ENCODE results near the gene TMEM52.

TMEM52 gene

DNA sequence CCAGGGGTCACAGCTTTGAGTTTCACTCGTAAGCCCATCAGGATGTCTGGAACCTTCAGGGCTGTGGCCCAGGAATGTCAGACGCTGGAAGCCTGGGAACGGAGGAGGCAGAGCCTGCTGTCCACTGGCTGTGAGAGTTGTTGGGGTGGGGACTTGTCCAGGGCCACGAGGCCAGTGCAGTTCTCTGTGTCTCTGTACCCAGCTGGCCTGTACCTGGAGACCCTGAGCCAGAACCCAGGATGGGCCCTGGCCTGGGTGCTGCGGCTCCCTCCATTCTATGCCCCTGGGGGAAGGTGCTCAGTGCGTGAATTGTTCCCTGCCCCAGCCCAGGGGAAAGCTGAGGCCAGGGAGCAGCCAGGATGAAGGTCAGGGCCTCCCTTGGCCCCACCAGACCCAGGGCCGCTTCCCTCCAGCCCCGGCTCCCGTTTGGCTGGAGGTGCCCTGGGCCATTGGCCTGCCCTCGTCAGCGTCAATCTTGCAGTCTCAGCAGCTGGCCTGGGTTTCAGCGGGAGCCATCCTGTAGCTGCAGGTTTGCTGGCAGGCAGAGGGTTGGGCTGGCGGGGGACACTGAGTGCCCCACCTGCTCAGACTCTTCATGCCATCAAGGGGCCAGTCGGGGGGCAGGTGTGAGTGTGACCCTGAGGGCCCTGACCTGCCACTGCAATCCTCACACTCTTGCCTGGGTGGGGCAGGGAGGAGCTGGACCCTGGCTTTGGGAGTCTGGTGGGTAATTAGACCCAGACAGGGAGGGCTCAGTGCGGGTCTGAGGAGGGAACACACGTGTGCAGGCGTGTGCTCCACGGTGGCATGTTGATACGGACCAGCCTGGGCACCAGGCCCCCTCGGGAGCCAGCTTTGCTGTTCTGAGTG is 4.7 kb downstream of the TMEM52 start:
- peaks cover 7% of the 10 kb centered on the region for H3K4me1 ChIP-seq (ENCODE audit: control insufficient read depth, insufficient read depth, low read length)
- H3K27ac ChIP-seq (ENCODE audit: insufficient read depth, low read depth, low read length, poor library complexity, severe bottlenecking), result no peak overlapping the region
- no peaks in the 10 kb centered on the region for H3K9me3 ChIP-seq (ENCODE audit: control insufficient read depth, low read length)
- 81 to 83% methylated on average over 20 of the region's 20 CpGs for WGBS, 2 experiments
- H3K27me3 ChIP-seq (ENCODE audit: control insufficient read depth, insufficient read depth, low read length, poor library complexity, severe bottlenecking), result peaks cover 13% of the 10 kb centered on the region
- no peaks in the 10 kb centered on the region for H3K36me3 ChIP-seq (ENCODE audit: control insufficient read depth, insufficient read depth, low read length)
- no peak overlapping the region for H3K4me3 ChIP-seq (ENCODE audit: insufficient read depth, low read depth, low read length)

DNA sequence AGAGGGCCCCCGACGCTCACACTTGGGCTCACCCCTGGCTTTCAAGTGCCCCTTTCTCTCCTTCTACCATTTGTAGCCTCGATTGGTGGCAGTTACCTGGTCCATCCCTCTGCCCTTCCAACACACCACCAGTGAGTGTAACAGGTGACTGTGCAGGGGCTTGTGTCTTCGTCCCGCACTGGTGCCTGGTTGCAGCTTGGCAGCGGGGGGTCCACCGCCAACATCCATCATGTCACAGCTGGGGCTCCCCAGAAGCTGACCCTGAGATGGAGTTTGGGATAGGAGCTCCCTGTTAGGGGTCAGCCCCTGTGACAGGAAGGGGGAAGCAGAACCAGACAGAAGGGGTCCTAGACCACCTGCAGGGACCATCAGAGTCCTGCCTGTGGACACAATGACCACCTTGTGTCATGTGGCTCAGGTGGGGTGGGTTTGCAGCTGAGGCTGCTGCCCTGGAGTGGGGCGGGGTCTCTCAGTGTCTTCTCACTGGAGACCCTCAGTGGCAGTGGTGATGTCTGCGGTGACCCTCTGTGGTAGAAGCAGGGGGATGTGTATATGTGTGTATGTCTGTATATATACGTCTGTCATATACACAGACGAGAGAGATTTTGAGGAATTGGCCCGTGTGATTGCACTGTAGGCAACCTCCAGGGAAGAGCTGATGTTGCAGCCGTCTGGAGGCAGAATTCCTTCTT is 7.6 kb downstream of the TMEM52 start:
- Histone ChIP-seq H3K27me3 (ENCODE audit: control insufficient read depth, insufficient read depth, low read length, poor library complexity, severe bottlenecking) (no peaks in the 10 kb centered on the region), H3K36me3 (ENCODE audit: control insufficient read depth, insufficient read depth, low read length) (no peaks in the 10 kb centered on the region), H3K4me1 (ENCODE audit: control insufficient read depth, insufficient read depth, low read length) (no peaks in the 10 kb centered on the region), H3K27ac (ENCODE audit: insufficient read depth, low read depth, low read length, poor library complexity, severe bottlenecking) (no peak overlapping the region), H3K4me3 (ENCODE audit: insufficient read depth, low read depth, low read length) (no peak overlapping the region), H3K9me3 (ENCODE audit: control insufficient read depth, low read length) (no peaks in the 10 kb centered on the region)
- WGBS, 2 experiments, result 90 to 93% methylated on average over 13 of the region's 13 CpGs

DNA sequence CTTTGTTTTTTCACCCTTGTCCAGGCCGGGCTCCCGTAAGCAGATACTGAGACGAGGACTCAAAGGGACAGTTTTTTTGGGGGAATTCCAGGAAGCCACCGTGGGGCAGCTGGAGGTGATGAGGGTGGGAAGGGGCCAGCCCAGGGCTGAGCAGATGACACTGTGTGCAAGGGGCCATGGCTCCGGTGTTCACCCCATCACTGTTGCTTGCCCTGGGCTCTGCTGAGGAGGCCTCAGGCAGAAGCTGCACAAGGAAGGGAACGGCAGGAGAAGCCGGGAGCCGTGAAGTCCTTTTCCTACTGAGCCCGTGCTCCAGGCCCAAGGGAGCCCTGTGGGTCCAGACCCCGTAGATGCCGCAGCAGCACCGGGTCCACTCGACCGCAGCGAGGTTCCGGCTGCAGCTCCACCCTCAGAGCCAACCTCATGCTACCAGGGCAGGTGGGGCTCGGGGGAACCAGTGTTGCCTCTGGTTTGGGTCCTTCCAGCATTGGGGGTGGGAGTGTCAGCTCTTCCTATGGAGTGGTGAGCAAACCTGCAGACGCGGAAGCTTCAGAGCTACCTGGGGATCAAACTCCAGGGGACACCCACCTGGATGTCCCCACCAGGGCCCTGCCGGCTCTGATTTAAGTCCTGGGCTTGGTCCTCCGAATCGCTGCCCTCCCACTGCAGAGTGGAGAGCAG is 8.3 kb downstream of the TMEM52 start:
- Histone ChIP-seq H3K4me3 (ENCODE audit: insufficient read depth, low read depth, low read length) (no peak overlapping the region), H3K27me3 (ENCODE audit: control insufficient read depth, insufficient read depth, low read length, poor library complexity, severe bottlenecking) (no peaks in the 10 kb centered on the region), H3K9me3 (ENCODE audit: control insufficient read depth, low read length) (no peaks in the 10 kb centered on the region), H3K36me3 (ENCODE audit: control insufficient read depth, insufficient read depth, low read length) (no peaks in the 10 kb centered on the region), H3K27ac (ENCODE audit: insufficient read depth, low read depth, low read length, poor library complexity, severe bottlenecking) (no peak overlapping the region), H3K4me1 (ENCODE audit: control insufficient read depth, insufficient read depth, low read length) (no peaks in the 10 kb centered on the region)
- WGBS, 2 experiments, result 93% methylated on average over 22 of the region's 22 CpGs

DNA sequence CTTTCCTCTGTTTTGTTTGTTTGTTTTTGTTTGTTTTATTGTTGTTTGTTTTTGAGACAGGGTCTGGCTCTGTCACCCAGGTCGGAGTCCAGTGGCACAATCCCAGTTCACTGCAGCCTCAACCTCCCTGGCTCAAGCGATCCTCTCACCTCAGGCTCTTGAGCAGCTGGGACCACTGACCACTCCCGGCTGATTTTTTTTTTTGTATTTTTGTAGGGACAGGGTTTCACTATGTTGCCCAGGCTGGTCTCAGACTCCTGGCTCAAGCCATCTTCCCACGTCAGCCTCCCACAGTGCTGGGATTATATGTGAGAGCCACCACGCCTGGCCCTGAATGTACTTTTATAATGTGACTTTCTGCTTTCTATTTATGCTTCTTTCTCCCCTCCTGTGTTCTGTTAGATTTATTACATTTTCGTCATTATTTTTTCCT is 9.0 kb downstream of the TMEM52 start:
- Histone ChIP-seq H3K9me3 (ENCODE audit: control insufficient read depth, low read length) (no peaks in the 10 kb centered on the region), H3K4me1 (ENCODE audit: control insufficient read depth, insufficient read depth, low read length) (no peaks in the 10 kb centered on the region), H3K27ac (ENCODE audit: insufficient read depth, low read depth, low read length, poor library complexity, severe bottlenecking) (no peak overlapping the region), H3K36me3 (ENCODE audit: control insufficient read depth, insufficient read depth, low read length) (no peaks in the 10 kb centered on the region), H3K27me3 (ENCODE audit: control insufficient read depth, insufficient read depth, low read length, poor library complexity, severe bottlenecking) (no peaks in the 10 kb centered on the region), H3K4me3 (ENCODE audit: insufficient read depth, low read depth, low read length) (no peak overlapping the region)
- 89 to 95% methylated on average over 6 of the region's 6 CpGs for WGBS, 2 experiments

DNA sequence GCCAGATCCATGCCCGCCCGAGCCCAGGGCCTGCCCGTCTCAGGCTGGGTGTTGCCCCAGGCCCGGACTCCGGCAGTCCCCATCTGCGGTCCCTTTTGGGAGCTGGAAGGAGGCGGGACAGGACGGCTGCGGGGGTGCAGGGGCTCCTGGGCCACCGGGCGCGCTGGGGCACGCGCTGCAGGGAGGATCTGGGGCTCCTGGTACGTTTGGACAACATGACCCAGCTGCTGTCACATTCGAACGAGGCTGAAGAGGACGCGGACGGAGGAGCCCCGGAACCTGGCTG is 10.6 kb downstream of the TMEM52 start:
- Histone ChIP-seq H3K27me3 (ENCODE audit: control insufficient read depth, insufficient read depth, low read length, poor library complexity, severe bottlenecking) (no peaks in the 10 kb centered on the region), H3K4me1 (ENCODE audit: control insufficient read depth, insufficient read depth, low read length) (no peaks in the 10 kb centered on the region), H3K4me3 (ENCODE audit: insufficient read depth, low read depth, low read length) (peak overlapping the region; percentile 60), H3K36me3 (ENCODE audit: control insufficient read depth, insufficient read depth, low read length) (no peaks in the 10 kb centered on the region), H3K9me3 (ENCODE audit: control insufficient read depth, low read length) (no peaks in the 10 kb centered on the region), H3K27ac (ENCODE audit: insufficient read depth, low read depth, low read length, poor library complexity, severe bottlenecking) (no peak overlapping the region)
- 23 to 24% methylated on average over 21 of the region's 21 CpGs for WGBS, 2 experiments

DNA sequence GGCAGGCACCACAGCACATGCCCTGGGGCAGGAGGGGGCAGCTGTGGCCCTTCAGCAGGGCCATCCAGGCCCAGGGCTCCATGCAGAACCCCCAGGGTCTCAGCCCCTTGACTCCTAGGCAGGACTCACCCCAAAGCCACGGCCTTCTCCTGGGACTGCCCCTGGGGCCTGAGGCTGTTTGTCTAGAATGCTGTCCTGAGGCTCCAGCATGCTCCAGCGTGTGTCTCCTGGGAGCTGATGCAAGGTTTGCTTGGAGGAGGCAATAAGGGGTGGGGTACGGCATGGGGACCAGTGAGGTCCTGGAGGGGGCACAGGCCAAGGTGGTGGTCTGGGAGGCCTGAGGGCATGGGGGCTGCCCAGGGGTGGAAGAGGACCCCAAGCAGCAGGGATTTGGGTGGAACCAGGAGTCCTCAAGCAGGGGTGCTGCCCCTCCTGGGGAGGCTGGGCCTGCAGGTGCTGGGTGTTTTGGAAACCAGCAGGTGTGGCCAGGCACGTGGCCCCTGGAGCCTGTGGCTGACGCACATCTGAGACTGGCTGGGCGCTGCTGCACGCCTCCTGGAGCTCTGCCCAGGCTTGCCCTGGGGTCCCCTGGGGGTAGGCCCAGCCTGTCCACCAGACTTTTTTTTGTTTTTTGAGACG is 11.9 kb downstream of the TMEM52 start:
- Histone ChIP-seq H3K4me3 (ENCODE audit: insufficient read depth, low read depth, low read length) (no peak overlapping the region), H3K27ac (ENCODE audit: insufficient read depth, low read depth, low read length, poor library complexity, severe bottlenecking) (no peak overlapping the region), H3K9me3 (ENCODE audit: control insufficient read depth, low read length) (no peaks in the 10 kb centered on the region), H3K36me3 (ENCODE audit: control insufficient read depth, insufficient read depth, low read length) (no peaks in the 10 kb centered on the region), H3K27me3 (ENCODE audit: control insufficient read depth, insufficient read depth, low read length, poor library complexity, severe bottlenecking) (no peaks in the 10 kb centered on the region), H3K4me1 (ENCODE audit: control insufficient read depth, insufficient read depth, low read length) (no peaks in the 10 kb centered on the region)
- WGBS, 2 experiments, result 93% methylated on average over 8 of the region's 8 CpGs

DNA sequence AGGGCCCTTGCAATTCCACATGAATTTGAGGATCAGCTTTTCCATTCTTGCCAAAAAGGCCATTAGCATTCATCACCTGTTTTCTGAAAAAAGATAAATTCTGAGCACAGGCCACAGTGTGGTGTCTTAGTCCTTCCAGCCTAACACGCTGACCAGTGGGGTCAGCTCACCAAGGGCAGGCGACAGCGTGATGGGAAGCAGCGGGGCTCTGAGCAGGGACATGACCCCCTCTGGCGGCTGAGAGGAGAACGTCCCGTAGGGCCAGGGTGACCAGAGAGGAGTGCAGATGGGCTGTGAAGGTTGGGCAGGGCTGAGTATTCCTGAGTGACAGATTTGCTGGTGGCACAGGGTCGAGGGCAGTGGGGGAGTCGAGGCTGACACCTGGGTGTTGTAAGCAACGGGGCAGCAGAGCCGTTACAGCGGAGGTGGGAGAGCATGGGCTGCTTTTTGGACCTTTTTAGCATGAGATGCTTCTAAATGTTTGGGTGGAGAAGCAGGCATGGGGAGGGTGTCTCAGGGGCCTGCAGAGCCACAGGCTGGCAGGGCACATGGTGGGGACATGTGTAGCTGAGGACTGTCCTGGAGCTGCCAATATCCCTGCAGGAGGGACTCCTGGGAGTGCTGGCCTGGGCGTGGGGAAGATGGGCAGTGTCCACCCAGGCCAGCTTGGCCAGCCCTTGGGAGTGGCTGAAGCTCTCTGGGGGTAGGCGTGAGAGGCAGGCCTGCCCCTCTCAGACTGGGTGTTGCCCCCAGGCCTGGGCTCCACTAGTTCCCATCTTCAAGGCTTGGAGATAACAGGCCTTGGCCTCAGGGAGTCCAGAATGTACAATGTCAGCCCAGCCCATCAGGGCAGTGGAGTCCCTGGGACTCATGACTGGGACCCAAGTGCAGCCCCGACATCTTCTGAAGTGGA is 12.6 kb downstream of the TMEM52 start:
- H3K4me3 ChIP-seq (ENCODE audit: insufficient read depth, low read depth, low read length), result no peak overlapping the region
- WGBS, 2 experiments, result 29 to 32% methylated on average over 15 of the region's 15 CpGs
- no peaks in the 10 kb centered on the region for H3K4me1 ChIP-seq (ENCODE audit: control insufficient read depth, insufficient read depth, low read length)
- H3K36me3 ChIP-seq (ENCODE audit: control insufficient read depth, insufficient read depth, low read length), result no peaks in the 10 kb centered on the region
- H3K27ac ChIP-seq (ENCODE audit: insufficient read depth, low read depth, low read length, poor library complexity, severe bottlenecking), result no peak overlapping the region
- H3K27me3 ChIP-seq (ENCODE audit: control insufficient read depth, insufficient read depth, low read length, poor library complexity, severe bottlenecking), result no peaks in the 10 kb centered on the region
- no peaks in the 10 kb centered on the region for H3K9me3 ChIP-seq (ENCODE audit: control insufficient read depth, low read length)

DNA sequence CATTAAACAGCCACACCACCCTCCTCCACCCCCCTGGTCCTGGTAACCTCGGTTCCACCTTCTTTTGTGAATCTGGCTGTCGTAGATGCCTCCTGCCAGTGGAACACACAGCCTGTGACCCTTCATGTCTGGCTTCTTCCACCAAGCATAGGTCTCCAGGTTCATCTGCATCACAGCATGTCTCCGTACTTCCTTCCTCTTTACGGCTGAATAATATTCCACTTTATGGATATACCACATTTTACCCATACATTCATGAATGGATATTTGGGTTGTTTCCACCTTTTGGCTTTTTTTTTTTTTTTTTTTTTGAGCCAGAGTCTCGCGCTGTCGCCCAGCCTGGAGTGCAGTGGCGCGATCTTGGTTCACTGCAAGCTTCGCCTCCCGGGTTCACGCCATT is 15.9 kb downstream of the TMEM52 start:
- Histone ChIP-seq H3K4me3 (ENCODE audit: insufficient read depth, low read depth, low read length) (no peak overlapping the region), H3K27ac (ENCODE audit: insufficient read depth, low read depth, low read length, poor library complexity, severe bottlenecking) (no peak overlapping the region), H3K9me3 (ENCODE audit: control insufficient read depth, low read length) (no peaks in the 10 kb centered on the region), H3K4me1 (ENCODE audit: control insufficient read depth, insufficient read depth, low read length) (no peaks in the 10 kb centered on the region), H3K36me3 (ENCODE audit: control insufficient read depth, insufficient read depth, low read length) (no peaks in the 10 kb centered on the region), H3K27me3 (ENCODE audit: control insufficient read depth, insufficient read depth, low read length, poor library complexity, severe bottlenecking) (no peaks in the 10 kb centered on the region)
- WGBS, 2 experiments, result 86 to 94% methylated on average over 12 of the region's 12 CpGs

DNA sequence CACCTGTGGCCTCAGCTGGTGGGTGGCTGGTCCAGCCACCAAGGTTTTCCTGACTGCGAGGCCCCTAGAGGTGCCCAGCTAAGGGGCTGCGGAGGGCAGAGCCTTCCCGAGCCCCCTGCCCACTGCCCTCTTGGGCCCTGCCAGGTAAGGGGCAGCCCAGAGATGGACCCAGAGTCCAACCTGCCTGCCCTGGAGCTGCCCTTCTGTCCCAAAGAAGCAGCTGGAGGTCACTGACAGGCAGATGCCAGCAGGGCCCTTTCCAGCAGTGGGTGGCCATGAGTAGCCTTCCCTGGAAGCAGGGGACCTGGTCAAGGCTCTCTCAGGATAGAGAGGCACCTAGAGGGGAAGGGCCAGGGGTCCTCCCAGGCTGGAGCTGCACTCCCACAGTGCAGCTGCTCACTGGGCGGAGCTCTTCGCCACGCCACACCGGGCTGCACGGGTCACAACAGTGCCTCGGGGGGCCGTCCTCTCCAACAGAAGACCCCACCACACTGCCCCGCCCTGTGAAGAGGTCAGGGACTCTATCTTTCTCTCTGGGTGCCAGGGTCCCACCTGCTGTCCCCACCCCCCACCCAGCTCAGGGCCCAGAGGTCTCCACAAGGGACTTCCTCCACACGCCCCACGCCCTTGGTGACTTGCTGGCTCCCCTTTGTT is 17.3 kb downstream of the TMEM52 start:
- Histone ChIP-seq H3K9me3 (ENCODE audit: control insufficient read depth, low read length) (no peaks in the 10 kb centered on the region), H3K27ac (ENCODE audit: insufficient read depth, low read depth, low read length, poor library complexity, severe bottlenecking) (no peak overlapping the region), H3K4me1 (ENCODE audit: control insufficient read depth, insufficient read depth, low read length) (no peaks in the 10 kb centered on the region), H3K36me3 (ENCODE audit: control insufficient read depth, insufficient read depth, low read length) (no peaks in the 10 kb centered on the region), H3K27me3 (ENCODE audit: control insufficient read depth, insufficient read depth, low read length, poor library complexity, severe bottlenecking) (no peaks in the 10 kb centered on the region), H3K4me3 (ENCODE audit: insufficient read depth, low read depth, low read length) (no peak overlapping the region)
- 82 to 85% methylated on average over 13 of the region's 13 CpGs for WGBS, 2 experiments
